HG02981 (cell line): ENCODE data around the gene TPPP.
"Not testable (repeated sequence)": the region's sequence is repeated elsewhere in the genome, so short reads cannot be mapped to it uniquely, and the experiment has no call there.

Experiments
- ATAC-seq: cut with Tn5 transposase; IDR thresholded peaks from one replicate; pipeline ENCODE4 v1.9.1; 2021; ENCODE audit warnings: mild to moderate bottlenecking, moderate library complexity; ENCODE audit not compliant: unreplicated experiment

Gene TPPP

GRCh38 chr5:695475-695874 is 2.3 kb upstream of the TPPP start:
- not testable (repeated sequence) for ATAC-seq

DNA sequence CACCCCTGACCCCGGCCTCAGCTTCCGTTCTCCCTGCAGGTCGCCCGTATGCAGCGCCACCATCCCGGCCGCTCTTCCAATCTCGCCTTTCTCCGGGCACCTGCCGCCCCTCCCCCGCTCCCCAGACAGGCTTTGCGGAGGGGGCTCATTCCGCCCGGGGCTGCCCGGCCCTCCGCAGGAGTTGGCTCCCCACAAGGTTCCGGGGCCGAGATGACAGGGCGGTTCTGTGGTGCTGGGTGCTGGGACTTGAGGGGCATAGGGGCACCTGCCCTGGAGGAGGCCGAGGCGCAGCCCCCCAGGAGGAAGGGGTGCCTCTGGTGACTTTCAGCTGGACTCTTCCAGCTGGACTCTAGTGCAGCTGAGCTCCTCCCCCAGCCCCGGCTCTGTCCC is 885 bp upstream of the TPPP start:
- ATAC-seq, result not testable (repeated sequence)

DNA sequence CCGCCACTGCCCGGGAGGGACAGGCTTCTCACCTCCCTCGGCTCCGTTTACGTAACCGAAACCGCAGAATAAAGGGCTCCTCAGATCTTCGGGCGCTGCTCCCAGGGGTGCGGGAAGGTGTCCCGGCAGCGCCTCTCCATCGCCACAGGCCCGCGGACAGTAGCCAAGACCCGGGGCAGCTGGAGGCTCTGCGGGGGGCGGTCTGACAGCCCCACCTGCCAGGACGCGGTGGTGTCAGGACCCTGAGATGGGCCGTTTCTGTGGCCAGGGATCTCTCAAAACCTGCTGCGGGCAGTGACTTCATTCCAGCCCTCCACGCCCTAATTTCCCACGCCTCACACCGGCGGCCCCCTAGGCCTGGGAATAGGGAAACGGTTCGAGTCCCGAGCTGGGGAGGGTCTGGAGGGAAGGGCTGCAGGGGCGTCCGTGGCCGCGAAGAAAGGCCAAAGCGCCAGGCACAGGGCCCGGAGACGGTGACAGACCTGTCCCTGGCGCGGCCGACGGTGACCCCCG is 567 bp downstream of the TPPP start:
- not testable (repeated sequence) for ATAC-seq

DNA sequence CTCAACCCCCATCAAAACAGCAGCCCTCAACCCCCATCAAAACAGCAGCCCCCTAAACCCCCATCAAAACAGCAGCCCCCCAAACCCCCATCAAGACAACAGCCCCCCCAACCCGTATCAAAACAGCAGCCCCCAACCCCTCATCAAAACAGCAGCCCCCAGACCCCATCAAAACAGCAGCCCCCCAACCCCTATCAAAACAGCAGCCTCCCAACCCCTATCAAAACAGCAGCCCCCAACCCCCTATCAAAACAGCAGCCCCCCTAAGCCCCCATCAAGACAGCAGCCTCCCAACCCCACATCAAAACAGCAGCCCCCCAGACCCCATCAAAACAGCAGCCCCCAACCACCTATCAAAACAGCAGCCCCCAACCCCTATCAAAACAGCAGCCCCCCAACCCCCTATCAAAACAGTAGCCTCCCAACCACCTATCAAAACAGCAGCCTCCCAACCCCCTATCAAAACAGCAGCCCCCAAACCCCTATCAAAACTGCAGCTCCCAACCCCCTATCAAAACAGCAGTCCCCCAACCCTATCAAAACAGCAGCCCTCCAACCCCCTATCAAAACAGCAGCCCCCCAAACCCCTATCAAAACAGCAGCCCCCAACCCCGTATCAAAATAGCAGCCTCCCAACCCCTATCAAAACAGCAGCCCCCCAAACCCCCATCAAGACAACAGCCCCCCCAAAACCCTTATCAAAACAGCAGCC is 1.2 kb downstream of the TPPP start:
- ATAC-seq, result no peak

DNA sequence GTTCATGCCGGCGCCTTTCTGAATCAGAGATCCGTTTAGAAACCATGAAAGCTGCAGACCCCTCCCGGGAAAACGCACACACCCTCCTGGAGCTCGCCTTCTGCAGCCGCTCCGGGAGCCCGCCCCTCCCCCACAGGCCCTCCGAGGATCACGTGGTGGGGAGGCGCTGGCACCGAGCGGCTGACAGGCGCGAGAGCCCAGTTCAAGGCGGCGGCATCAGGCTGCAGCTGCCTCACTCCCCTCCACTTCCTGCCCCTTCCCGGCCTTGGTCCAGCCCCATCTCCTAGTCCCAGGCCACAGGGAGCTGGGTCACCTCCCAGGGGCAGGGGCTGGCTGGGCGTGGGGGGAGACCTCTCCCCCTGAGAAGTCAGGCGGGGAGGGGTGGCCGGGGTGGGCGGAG is 2.1 kb downstream of the TPPP start:
- not testable (repeated sequence) for ATAC-seq

GRCh38 chr5:690293-690692 is 2.9 kb downstream of the TPPP start:
- not testable (repeated sequence) for ATAC-seq

- not testable (repeated sequence) for ATAC-seq
Measured at GRCh38 chr5:688348-689010, 4.7 kb downstream of the TPPP start.

DNA sequence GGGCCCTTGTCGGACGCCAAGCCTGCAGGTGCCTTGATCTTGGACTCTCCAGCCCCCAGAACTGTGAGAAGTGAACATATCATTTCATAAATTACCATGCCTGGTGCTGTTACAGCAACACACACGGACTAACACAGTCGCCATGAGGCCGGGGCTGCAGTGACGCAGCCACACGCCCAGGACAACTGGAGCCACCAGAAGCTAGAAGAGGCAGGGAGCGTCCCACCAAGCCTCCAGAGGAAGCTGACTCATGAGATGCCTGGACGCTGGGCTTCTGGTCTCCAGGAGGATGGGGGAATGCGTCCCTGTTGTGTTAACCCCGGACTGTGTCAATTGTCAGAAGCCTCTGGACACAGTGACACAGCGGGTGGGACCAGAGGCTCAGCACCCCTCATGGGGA is 6.2 kb downstream of the TPPP start:
- not testable (repeated sequence) for ATAC-seq

- not testable (repeated sequence) for ATAC-seq
Measured at GRCh38 chr5:686172-686523, 7.0 kb downstream of the TPPP start.

DNA sequence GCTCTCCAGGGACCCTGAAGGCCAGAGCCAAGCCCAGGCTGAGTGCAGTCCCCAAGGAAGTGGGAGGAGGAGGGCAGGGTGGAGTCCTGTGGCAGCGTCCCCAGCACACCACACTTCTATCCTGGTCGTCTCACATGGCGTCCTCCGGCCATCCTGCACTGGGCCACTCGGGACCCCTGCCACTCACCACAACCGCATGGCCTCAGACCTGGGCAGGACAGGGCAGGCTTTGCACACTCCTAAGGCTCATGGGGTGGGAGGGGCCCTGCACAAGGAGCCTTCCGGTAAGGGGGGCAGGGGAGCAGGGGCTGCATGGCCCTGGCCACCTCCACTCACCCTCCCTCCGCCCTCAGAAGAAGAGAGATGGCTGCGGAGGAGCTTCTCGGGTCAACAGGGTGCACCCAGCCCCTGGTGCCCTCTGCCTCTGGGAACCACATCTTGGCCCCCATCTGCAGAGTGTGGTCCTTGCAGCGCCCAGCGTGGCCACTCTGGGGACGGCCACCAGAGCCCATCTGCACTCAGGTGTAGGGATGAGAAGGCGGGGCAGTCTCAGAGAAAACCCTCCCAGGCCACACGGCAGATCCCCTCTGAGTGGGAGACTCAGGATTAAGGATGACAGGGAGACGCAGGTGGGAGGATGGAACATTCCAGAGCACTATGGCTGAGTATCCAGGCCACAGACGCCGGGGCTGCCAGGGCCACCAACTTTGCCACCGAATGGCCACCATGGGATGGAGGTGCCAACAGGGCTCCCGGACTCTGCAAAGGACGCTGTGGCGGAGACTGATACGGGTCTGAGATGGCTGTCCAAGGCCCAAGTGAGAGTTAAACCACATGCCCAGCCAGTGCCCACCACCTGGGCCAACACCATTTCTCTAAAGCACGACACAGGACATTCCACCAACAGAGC is 7.6 kb downstream of the TPPP start:
- ATAC-seq, result no peak

GRCh38 chr5:684751-685216 is 8.4 kb downstream of the TPPP start:
- no peak for ATAC-seq

DNA sequence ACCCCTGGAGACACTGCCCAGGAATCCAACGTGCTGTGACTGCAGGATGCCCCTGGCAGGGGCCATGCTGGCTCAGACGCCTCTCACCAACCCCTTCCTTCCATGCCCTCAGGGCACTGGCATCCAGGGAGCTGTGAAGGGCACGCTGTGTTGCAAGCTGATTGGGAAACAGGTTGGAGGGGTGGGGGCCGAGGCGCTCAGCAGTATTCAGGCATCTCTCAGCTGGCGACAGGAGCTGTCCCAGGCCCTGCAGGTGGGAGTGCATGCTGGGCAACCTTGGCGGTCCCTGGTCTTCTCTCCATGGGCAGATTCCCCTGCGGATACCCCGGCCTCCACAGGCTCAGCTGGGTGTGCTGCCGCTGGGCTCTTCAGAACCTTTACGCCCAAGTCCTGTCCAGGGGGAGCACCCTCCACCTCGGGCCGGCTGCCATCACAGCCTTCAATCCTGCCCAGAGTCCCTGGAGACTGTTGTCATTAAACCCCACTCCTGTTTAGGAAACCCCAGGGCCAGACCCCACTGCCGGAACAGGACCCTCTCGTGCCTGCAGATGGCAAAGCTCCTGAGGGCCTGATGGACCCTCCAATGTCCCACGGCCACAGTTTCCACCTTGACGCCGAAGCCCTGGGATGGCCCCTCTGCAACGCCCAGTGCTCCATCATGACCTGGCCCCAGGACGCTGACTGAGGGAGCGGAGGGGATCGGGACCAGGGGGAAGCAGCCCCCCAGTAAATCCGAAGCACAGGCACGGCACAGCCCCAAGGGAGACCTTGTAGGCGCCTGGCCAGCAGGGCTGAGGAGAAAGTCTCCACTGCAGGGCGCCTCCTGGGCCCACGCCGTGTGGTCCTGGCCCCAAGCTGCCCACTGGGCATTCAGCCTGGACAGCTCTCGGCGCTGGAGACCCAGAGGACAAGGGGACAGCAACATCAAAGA is 9.3 kb downstream of the TPPP start:
- ATAC-seq, result no peak

- ATAC-seq, result not testable (repeated sequence)
Measured at GRCh38 chr5:682651-683358, 10.3 kb downstream of the TPPP start.

GRCh38 chr5:682216-682615 is 10.9 kb downstream of the TPPP start:
- not testable (repeated sequence) for ATAC-seq

DNA sequence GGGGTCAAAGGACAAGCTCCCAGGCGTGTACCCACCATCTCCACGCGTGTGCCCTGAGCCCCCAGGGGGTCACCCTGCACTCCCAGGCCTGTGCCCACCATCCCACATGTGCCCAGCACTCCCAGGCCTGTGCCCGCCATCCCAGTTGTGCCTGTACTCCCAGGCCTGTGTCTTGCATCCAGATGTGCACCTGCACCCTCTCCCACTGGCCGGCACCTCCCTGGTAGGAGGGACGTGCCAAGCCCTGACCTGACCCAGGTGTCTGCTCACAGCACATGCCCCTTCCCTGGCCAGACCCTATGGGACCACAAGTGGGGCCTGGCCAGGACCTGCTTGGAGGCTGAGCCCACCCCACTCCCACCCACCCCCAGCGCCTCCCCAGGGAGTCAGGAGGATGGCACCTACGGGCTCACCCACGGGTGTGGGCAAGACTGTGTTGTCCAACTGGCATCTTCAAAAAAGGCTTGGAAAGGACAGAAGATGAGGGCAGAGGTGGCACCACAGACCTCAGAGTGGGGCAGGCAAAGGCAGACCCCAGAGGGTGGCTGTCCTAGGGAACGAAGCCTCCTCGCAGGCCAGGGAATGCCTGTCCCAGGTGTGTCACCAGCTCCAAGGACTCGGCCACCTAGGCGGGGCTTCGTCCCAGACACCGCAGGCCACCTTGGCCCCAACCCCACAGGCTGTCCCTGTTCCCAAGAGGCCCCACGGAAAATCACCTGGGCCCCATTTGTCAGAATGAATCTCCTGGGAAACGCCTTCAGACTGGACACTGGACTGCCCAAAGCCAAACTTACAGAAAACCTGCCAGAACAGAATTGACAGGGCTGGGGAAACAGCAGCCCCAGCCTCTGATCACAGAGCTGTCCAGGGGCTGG is 11.6 kb downstream of the TPPP start:
- not testable (repeated sequence) for ATAC-seq

DNA sequence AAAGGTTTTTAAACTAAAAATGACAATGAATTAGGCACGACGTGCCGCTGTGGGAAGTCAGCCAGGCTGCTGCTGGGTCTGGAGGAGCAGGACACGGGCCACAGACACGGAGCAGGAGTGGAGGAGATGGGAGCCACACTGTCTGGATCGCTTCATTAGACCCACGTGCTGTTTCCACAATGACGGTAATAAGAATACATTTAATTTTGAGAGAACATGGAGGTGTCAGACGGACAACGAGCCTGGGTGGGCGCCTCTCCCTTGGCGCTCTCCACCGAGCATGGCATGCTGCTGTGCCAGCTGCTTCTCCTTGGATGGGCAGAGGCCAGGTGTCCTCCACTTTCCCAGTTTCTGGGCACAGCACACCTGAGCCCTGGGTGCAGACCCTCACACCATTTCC is 12.3 kb downstream of the TPPP start:
- not testable (repeated sequence) for ATAC-seq

- not testable (repeated sequence) for ATAC-seq
Measured at GRCh38 chr5:680118-680795, 12.9 kb downstream of the TPPP start.
